OCI-M1 (cell line): Measurements from ENCODE around the gene YWHAG.
"Not testable (repeated sequence)": the region's sequence is repeated elsewhere in the genome, so short reads cannot be mapped to it uniquely, and the experiment has no call there.

Experiments used
- DNase-seq: peaks from one replicate; lab custom pipeline; 2025; lab: John Stamatoyannopoulos, UW

The YWHAG gene

GRCh38 chr7:76347710-76348109 lies 11.1 kb downstream of the YWHAG start:
- DNase-seq: no peak

DNA sequence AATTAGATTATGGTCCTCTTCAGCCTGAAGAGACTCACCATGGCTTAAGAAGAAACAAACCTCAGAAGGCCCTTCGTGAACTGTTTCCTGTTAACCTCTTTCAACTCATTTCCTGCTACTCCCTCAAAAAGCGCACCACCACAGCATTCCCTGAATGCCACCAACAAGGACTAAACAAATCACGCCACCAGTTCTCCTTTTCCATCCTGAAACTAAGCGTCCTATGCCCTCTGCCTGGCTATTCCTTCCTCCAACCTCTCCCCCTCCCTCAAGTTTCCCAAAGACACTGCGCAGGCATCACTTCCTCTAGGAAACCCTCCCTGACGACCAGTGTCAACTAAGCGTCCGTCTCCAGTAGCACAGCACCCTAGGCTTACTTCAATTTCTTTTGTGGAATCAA lies 12.0 kb downstream of the YWHAG start:
- DNase-seq: no peak

GRCh38 chr7:76346097-76346496 lies 12.7 kb downstream of the YWHAG start:
- no peak for DNase-seq

DNA sequence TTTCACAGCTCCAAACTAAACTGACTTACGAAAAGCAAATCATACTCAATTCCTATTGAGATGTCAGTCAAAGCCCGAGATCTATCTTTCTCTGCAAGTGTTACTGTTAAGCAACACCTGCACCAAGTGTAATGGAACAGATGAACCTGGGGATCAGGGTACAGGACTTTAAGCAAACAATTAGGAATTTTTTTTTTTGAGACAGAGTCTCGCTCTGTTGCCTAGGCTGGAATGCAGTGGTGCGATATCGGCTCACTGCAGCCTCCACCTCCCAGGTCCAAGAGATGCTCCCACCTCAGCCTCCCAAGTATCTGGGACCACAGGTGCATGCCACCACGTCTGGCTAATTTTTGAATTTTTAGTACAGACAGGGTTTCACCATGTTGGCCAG lies 14.9 kb downstream of the YWHAG start:
- no peak for DNase-seq

DNA sequence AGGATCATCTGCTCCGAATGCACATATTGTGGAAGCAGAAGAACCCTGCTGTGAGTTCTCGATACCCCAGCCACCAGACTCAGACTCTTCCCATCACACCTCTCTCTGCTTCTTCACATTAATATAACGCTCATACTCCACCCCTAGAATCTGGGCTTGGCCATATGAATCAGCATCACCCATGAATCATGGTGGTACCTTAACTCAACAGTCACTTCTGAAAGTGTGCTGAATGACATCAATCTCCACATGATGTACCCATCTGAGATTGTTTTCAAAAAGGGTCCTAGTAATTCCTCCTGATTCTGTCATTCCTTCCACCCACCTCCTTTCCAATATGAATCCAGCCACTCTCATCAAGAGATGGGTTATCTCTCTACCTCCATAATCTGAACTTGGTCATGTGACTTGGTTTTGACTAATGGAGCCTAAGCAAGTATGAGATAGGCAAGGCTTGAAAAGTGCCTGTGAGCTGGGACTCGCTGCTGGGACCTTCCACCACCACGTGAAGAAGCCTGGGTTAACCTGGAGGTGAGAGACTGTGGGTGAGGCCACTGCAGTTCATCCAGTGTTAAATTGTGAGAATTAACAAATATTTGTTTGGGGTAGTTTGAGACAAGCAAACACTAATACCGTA lies 15.4 kb downstream of the YWHAG start:
- DNase-seq: no peak

GRCh38 chr7:76342222-76342621 lies 16.6 kb downstream of the YWHAG start:
- no peak for DNase-seq

DNA sequence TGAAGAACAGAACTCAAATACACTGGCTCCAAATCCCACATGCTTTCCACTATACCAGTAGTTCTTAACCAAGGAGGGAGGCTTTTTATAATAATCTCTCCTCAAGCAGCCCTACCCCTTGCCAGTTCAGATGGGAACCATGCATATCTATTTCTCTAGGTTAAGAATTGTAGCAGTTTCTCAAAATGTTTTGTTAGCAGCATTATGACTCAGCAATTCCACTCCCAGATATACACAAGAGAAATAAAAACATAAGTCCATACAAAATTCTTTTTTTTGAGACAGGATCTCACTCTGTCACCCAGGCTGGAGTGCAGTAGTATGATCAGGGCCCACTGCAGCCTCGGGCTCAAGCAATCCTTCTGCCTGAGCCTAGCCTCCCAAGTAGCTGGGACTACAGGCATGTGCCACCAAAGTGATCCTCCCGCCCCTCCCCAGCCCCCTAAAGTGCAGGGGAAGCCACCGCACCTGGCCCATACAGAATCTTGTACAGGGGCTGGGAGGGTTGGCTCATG lies 18.1 kb downstream of the YWHAG start:
- DNase-seq: peak; percentile 61

- no peak for DNase-seq
Observed at GRCh38 chr7:76338298-76339084, 20.3 kb downstream of the YWHAG start.

- DNase-seq: no peak
Observed at GRCh38 chr7:76337147-76337546, 21.6 kb downstream of the YWHAG start.

GRCh38 chr7:76336094-76336493 lies 22.7 kb downstream of the YWHAG start:
- DNase-seq: no peak

GRCh38 chr7:76335417-76335816 lies 23.4 kb downstream of the YWHAG start:
- not testable (repeated sequence) for DNase-seq

DNA sequence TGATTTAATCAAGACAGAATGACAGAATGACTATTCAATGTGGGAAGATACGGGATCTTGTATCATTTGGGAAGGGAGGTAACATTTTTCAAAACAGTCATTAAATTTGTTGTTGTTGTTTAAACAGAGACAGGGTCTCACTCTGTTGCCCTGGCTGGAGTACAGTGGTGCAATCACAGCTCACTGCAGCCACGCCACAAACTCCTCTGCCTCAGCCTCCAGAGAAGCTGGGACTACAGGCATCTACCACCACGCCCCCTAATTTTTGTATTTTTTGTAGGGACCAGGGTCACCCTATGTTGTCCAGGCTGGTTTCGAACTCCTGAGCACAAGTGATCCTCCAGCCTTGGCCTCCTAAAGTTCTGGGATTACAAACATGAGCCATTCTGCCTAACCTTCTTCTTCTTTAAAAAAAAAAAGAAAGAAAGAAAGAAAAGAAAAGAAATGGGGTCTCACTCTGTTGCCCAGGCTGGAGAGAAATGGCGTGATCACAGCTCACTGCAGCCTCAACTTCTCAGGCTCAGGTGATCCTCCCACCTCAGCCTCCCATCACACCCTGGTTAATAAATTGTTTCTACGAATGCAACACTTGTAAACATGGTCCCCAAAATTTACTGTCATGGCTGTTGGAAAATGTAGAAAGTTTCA lies 24.3 kb downstream of the YWHAG start:
- DNase-seq: no peak

DNA sequence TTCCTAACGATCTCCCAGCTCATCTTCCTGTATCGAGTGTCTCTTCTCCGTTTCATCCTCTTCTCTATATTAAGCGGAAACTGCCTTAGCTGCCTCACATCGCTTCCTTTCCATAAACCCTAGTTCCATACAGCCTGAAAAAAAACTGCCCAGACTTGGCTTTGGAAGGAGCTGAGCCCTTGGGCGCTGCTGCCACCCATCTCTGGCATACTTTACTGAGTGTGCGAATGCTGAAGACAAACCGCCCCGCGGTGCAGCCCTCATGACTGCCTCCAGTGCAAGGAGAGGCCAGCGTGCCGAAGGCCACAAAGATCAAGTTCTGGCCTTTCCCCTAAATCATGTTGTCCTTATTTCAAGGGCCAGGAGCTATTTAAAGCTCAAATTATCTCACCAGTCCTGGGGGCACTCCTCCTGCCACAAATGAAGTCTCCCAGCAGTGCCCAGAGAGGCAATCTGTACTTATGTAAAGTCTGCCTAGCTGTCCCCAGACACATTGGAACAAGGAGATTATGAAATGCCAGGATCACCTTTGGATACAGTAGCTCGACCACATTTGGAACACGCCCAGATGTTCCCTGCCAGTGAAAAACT lies 25.2 kb downstream of the YWHAG start:
- DNase-seq: no peak

- no peak for DNase-seq
Observed at GRCh38 chr7:76332078-76332477, 26.7 kb downstream of the YWHAG start.

DNA sequence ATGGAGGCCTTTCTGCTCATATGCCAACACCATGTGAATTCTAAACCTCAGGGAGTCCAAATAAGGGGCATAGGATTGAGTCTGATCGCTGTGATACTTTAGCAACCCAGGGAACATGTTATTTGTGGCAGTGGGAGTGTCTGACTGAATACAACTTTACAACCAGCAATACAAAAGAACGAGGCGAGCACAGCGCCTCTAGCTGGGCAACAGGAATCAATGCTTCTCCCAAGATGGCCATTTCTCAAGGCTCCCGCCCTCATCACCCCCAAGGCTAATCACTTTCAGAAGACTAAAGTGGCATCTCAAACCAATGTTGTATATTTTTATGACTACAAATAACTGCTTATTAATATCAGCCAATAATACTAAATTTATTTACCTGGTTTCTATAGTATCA lies 28.1 kb downstream of the YWHAG start:
- no peak for DNase-seq

DNA sequence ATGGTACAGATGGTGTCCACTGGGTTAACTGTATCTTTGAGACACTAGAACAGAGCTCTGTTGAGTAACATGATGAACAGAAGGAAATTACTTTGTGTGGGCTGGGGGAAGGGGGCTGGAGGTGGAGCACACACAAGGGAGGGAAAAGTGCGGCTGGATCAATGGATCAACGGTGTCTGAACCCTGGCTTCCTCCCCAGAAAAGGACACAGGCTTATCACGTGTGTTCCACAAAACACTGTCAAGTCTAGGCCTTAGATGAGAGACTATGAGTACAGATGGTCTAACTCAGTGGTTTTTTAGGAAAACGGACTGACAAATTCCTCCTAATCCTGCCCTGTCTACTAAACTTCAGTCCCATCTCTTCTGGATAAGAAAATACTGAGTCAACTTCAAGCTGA lies 28.5 kb downstream of the YWHAG start:
- no peak for DNase-seq

DNA sequence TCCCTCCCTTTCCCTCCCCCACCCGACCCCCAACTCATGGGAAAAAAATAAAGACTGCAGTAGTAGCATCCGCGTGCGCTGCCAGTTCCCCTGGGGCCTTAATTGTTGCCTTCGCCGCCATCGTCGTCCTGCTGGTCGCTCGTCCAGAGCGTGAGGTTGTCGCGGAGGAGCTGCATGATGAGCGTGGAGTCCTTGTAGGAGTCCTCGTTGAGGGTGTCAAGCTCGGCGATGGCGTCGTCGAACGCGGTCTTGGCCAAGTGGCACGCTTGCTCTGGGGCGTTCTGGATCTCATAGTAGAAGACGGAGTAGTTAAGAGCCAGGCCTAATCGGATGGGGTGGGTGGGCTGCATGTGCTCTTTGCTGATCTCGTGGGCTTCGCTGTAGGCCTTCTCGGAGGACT lies 29.3 kb downstream of the YWHAG start:
- no peak for DNase-seq

GRCh38 chr7:76328389-76328788 lies 30.4 kb downstream of the YWHAG start:
- DNase-seq: no peak

DNA sequence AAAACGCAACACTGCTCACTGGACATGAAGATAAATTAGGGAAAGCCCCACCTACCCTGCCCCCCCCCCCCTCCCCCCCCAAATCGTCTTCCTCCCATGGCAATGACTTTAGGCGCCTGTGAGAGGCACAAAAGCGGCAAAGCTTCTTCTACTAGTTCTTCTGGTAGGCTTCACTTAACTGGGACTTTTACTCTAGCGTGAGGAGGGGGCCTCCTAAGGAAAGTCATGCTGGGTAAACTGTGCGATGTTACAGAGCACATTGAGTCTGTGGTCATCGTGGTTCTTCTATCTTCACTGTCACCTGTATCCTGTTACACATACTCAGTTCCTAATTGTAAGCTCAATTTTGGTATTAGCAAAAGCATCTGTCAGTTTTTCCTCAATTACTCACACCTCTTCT lies 31.2 kb downstream of the YWHAG start:
- peak; percentile 70 for DNase-seq

GRCh38 chr7:76326646-76327233 lies 32.1 kb downstream of the YWHAG start:
- no peak for DNase-seq

DNA sequence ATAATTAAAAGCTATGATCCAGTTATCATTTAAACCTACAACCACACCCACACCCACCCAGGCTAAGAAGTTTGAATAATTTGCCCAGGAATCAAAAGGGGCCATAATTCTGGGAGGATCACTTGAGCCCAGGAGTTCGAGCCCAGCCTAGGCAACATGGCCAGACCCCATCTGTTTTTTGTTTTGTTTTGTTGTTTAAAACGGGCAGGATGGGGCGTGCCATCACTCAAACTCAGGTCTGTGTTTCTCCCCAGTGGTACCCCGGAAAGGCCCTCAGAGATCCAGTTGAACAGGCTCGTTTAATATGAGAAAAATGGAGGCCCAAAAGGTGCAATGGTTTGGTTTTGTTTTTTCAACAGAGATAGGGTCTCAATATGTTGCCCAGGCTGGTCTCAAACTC lies 33.0 kb downstream of the YWHAG start:
- no peak for DNase-seq

GRCh38 chr7:76325092-76325491 lies 33.7 kb downstream of the YWHAG start:
- DNase-seq: no peak
